CD14-positive monocyte (primary cell): ENCODE measurements around the gene SCARB1. TPM values are rescaled to one million over a fixed set of nuclear protein-coding genes. Genes with fewer than 3 reads are reported as not detected.

ENCODE experiments used
- DNase-seq, 3 donors: peaks; one replicate each; pipeline ENCODE4 v3.0.0-alpha.2; 2011 to 2022
- H2AFZ ChIP-seq: 2 replicates; pipeline ENCODE4 v1.6.0; 2012; ENCODE audit warnings: mild to moderate bottlenecking, low read depth, low read length, inconsistent platforms; ENCODE audit not compliant: insufficient read depth, poor library complexity, severe bottlenecking
- H3K27ac ChIP-seq, 2 donors: 1 replicate in 1 of 2; 2 replicates in 1 of 2; pipeline ENCODE4 v1.5.1; 2012 to 2013; ENCODE audit warnings: low read length in 2 of 2, control low read depth in 1 of 2, inconsistent platforms in 1 of 2, low read depth in 1 of 2, mild to moderate bottlenecking in 1 of 2
- H3K27me3 ChIP-seq, 2 donors: one replicate each; pipeline versions ENCODE4 v1.6.0 to v1.6.1; 2011 to 2013; ENCODE audit warnings: low read length in 2 of 2; ENCODE audit not compliant: control insufficient read depth in 2 of 2, insufficient read depth in 2 of 2
- H3K36me3 ChIP-seq, 2 donors: replicated peaks in 1 of 2; 1 replicate in 1 of 2; 2 replicates in 1 of 2; pipeline versions ENCODE4 v1.5.1 to v1.6.1; 2012 to 2013; ENCODE audit warnings: low read length in 2 of 2, control low read depth in 1 of 2, inconsistent platforms in 1 of 2, mild to moderate bottlenecking in 1 of 2; ENCODE audit not compliant: insufficient read depth in 2 of 2, control insufficient read depth in 1 of 2
- H3K4me1 ChIP-seq, 2 donors: 1 replicate in 1 of 2; 2 replicates in 1 of 2; pipeline versions ENCODE4 v1.5.1 to v1.6.1; 2012 to 2013; ENCODE audit warnings: low read length in 2 of 2, control low read depth in 1 of 2, inconsistent platforms in 1 of 2, mild to moderate bottlenecking in 1 of 2, moderate library complexity in 1 of 2; ENCODE audit not compliant: insufficient read depth in 2 of 2, control insufficient read depth in 1 of 2
- H3K4me2 ChIP-seq: replicated peaks from 2 replicates; pipeline ENCODE3; 2012; ENCODE audit warnings: low read length, moderate library complexity, mild to moderate bottlenecking; ENCODE audit not compliant: poor library complexity, severe bottlenecking; ENCODE audit errors: extremely low read depth
- H3K4me3 ChIP-seq, 3 experiments: fragments of 200-600 bp in 1 of 3; sonication (generic) in 1 of 3; replicated peaks in 1 of 3; 1 replicate in 2 of 3; 2 replicates in 1 of 3; pipeline ENCODE4 v1.5.1; 2011 to 2013; ENCODE audit warnings: low read length in 3 of 3, mild to moderate bottlenecking in 3 of 3, control low read depth in 2 of 3, low read depth in 2 of 3, inconsistent platforms in 1 of 3, moderate library complexity in 1 of 3
- H3K79me2 ChIP-seq: 2 replicates; pipeline ENCODE4 v1.6.0; 2012; ENCODE audit warnings: mild to moderate bottlenecking, control low read depth, inconsistent platforms, low read length, moderate library complexity; ENCODE audit not compliant: insufficient read depth
- H3K9ac ChIP-seq: 2 replicates; pipeline ENCODE4 v1.6.0; 2017; ENCODE audit warnings: low read length, mild to moderate bottlenecking; ENCODE audit not compliant: insufficient read depth, poor library complexity, severe bottlenecking
- H3K9me3 ChIP-seq, 2 donors: replicated peaks in 1 of 2; 1 replicate in 1 of 2; 2 replicates in 1 of 2; pipeline versions ENCODE4 v1.5.1 to v1.6.1; 2012 to 2013; ENCODE audit warnings: low read length in 2 of 2, control low read depth in 1 of 2; ENCODE audit not compliant: control insufficient read depth in 1 of 2, insufficient read depth in 1 of 2
- H4K20me1 ChIP-seq: 2 replicates; pipeline ENCODE4 v1.6.0; 2012; ENCODE audit warnings: mild to moderate bottlenecking, low read length, control low read depth, moderate library complexity; ENCODE audit not compliant: insufficient read depth
- H3K27ac Mint-ChIP-seq, 7 donors: one replicate each; pipeline ENCODE4 v1.8.0; 2020; ENCODE audit warnings: mild to moderate bottlenecking in 7 of 7, mixed read lengths in 7 of 7, moderate library complexity in 6 of 7, inconsistent platforms in 2 of 7
- H3K27me3 Mint-ChIP-seq, 3 donors: one replicate each; pipeline ENCODE4 v1.8.0; 2021 to 2022; ENCODE audit warnings: low read depth in 3 of 3, mild to moderate bottlenecking in 3 of 3, mixed read lengths in 3 of 3, moderate library complexity in 3 of 3, inconsistent platforms in 1 of 3
- H3K36me3 Mint-ChIP-seq, 2 donors: one replicate each; pipeline ENCODE4 v1.8.0; 2020; ENCODE audit warnings: mixed read lengths in 2 of 2, inconsistent platforms in 1 of 2, mild to moderate bottlenecking in 1 of 2
- H3K4me1 Mint-ChIP-seq: one replicate; pipeline ENCODE4 v1.8.0; 2020; ENCODE audit warnings: mild to moderate bottlenecking, mixed read lengths
- H3K4me3 Mint-ChIP-seq, 2 donors: one replicate each; pipeline ENCODE4 v1.8.0; 2020; ENCODE audit warnings: mild to moderate bottlenecking in 2 of 2, mixed read lengths in 2 of 2, moderate library complexity in 1 of 2
- H3K9me3 Mint-ChIP-seq, 7 donors: one replicate each; pipeline ENCODE4 v1.8.0; 2020 to 2022; ENCODE audit warnings: mixed read lengths in 7 of 7, mild to moderate bottlenecking in 6 of 7, moderate library complexity in 6 of 7, inconsistent platforms in 2 of 7
- CTCF ChIP-seq: fragments of 200-600 bp; IDR thresholded peaks from one replicate; pipeline ENCODE4 v1.8.0; 2022; ENCODE audit warnings: antibody characterized with exemption, mild to moderate bottlenecking
- WGBS: methylation state at CpG from one replicate; pipeline ENCODE4 v1.1.5; 2013; ENCODE audit warnings: missing lambda C conversion rate; ENCODE audit not compliant: insufficient coverage; 5-methylcytosine and 5-hydroxymethylcytosine counted together
- intact Hi-C, 2 donors: fragments of 100-400 bp; cut with micrococcal nuclease; formaldehyde crosslinking; loops; one replicate each; pipeline versions ENCODE4 v1.15.0 to v1.15.1; 2023
- polyA plus RNA-seq, 3 donors: library from polyadenylated mRNA; depleted of rRNA in 1 of 3; unstranded in 2 of 3; stranded (reverse) in 1 of 3; fragments of 300-500 nt in 2 of 3; fragments of >200 nt in 1 of 3; fragmentation: Illumina TruSeq in 2 of 3; gene quantifications; 1 replicate in 2 of 3; 2 replicates in 1 of 3; pipeline ENCODE4 v1.2.3, GENCODE V29; 2012 to 2021

The SCARB1 gene
- polyA plus RNA-seq, 3 donors: 13.1 to 34.3 (median 15.2) TPM

- H3K9me3 ChIP-seq: no peaks in the 10 kb centered on the region
- H3K4me1 Mint-ChIP-seq: peaks cover 33% of the 10 kb centered on the region
- intact Hi-C loops: no loop called here
- H3K36me3 ChIP-seq: peaks cover 0 to 6% of the 10 kb centered on the region in 2 donors
- H3K27ac ChIP-seq: no peak overlapping the region
- peaks cover 20 to 21% of the 10 kb centered on the region in 2 donors for H3K36me3 Mint-ChIP-seq
- peaks cover 5% of the 10 kb centered on the region for H3K79me2 ChIP-seq
- no peaks in the 10 kb centered on the region for H4K20me1 ChIP-seq
- WGBS: 80% methylated on average over 7 of the region's 12 CpGs
- H3K9ac ChIP-seq: peak overlapping the region; percentile 9
- peaks cover 0 to 6% (median 0%) of the 10 kb centered on the region in 7 donors for H3K9me3 Mint-ChIP-seq
- peak overlapping the region in 3 of 7 donors; percentile 20 to 55 (median 45) for H3K27ac Mint-ChIP-seq
- H3K4me3 ChIP-seq: no peak overlapping the region
- DNase-seq: no peak
- H3K4me1 ChIP-seq: peaks cover 23 to 27% of the 10 kb centered on the region in 2 donors
- no peak overlapping the region for H2AFZ ChIP-seq
- H3K27me3 ChIP-seq: no peaks in the 10 kb centered on the region
- TF ChIP-seq CTCF: no peak
- peaks cover 0 to 4% (median under 1%) of the 10 kb centered on the region in 3 donors for H3K27me3 Mint-ChIP-seq
- H3K4me2 ChIP-seq: no peak overlapping the region
- H3K4me3 Mint-ChIP-seq: no peak overlapping the region
Observed at GRCh38 chr12:124847113-124848074, 16.3 kb downstream of the SCARB1 start.

GRCh38 chr12:124844411-124845397, 19.0 kb downstream of the SCARB1 start:
- no peak overlapping the region for H3K4me3 Mint-ChIP-seq

More at GRCh38 chr12:124844411-124845397, 19.0 kb downstream of the SCARB1 start:
- no peak for TF ChIP-seq CTCF
- no peaks in the 10 kb centered on the region for H3K27me3 ChIP-seq
- no peak overlapping the region for H2AFZ ChIP-seq
- H3K9me3 ChIP-seq: no peaks in the 10 kb centered on the region
- H3K4me2 ChIP-seq: no peak overlapping the region
- H3K4me1 ChIP-seq: peaks cover 13 to 18% of the 10 kb centered on the region in 2 donors
- H3K79me2 ChIP-seq: peaks cover 16% of the 10 kb centered on the region
- H3K27ac ChIP-seq: no peak overlapping the region
- Mint-ChIP-seq H3K27ac (no peak overlapping the region), H3K27me3 (peaks cover 0 to 6% (median 2%) of the 10 kb centered on the region in 3 donors), H3K9me3 (peaks cover 0 to 6% (median 3%) of the 10 kb centered on the region in 7 donors), H3K4me1 (peaks cover 27% of the 10 kb centered on the region), H3K36me3 (peaks cover 23 to 24% of the 10 kb centered on the region in 2 donors)
- H3K36me3 ChIP-seq: peaks cover 0 to 6% of the 10 kb centered on the region in 2 donors
- DNase-seq: no peak
- no peaks in the 10 kb centered on the region for H4K20me1 ChIP-seq
- H3K4me3 ChIP-seq: no peak overlapping the region
- intact Hi-C loops: no loop called here
- WGBS: 98% methylated on average over 32 of the region's 37 CpGs
- H3K9ac ChIP-seq: no peak overlapping the region
